Measurements from ENCODE around the gene CLEC10A.

DNA sequence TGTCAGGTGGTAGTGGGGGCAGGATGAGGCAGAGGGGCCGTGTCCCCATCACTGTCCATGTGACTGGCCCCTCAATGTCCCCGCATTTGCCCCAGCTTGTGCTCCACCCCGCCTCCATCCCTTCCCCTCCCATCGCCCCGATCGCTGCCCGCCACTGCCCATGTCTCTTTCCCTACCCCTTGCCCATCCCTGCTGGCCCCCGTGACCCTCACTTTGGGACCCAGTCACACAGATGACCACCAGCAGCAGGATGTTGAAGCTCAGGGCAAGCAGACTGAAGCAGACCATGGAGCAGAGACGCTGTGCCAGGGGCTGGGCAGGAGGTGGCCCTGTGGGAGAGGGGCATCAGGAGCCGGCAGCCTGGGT, 28.5 kb upstream of the CLEC10A start:
- TF ChIP-seq, protein P1, sequence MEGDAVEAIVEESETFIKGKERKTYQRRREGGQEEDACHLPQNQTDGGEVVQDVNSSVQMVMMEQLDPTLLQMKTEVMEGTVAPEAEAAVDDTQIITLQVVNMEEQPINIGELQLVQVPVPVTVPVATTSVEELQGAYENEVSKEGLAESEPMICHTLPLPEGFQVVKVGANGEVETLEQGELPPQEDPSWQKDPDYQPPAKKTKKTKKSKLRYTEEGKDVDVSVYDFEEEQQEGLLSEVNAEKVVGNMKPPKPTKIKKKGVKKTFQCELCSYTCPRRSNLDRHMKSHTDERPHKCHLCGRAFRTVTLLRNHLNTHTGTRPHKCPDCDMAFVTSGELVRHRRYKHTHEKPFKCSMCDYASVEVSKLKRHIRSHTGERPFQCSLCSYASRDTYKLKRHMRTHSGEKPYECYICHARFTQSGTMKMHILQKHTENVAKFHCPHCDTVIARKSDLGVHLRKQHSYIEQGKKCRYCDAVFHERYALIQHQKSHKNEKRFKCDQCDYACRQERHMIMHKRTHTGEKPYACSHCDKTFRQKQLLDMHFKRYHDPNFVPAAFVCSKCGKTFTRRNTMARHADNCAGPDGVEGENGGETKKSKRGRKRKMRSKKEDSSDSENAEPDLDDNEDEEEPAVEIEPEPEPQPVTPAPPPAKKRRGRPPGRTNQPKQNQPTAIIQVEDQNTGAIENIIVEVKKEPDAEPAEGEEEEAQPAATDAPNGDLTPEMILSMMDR (IDR thresholded peaks at IDR 0.05), result no peak
- no peak for TF ChIP-seq POLR2A (IDR thresholded peaks at IDR 0.05; ENCODE audit: low read depth)
- no peak for TF ChIP-seq EP300 (IDR thresholded peaks at IDR 0.05)
